Retinal pigment epithelial cell (primary cell): ENCODE measurements around the gene AGPAT3.

ENCODE experiments used
- DNase-seq: peaks from one replicate; pipeline ENCODE4 v3.0.0-alpha.2; 2010; ENCODE audit warnings: low read depth
- H3K4me3 ChIP-seq: 2 replicates; pipeline ENCODE4 v1.5.1; 2011; ENCODE audit warnings: mild to moderate bottlenecking, low read length, control low read depth, moderate library complexity
- TF ChIP-seq, protein P1 (sequence below): conservative IDR thresholded peaks from 2 replicates; pipeline ENCODE4 v1.5.1; 2011; ENCODE audit warnings: low read depth, low read length, control low read depth, inconsistent platforms

Gene AGPAT3

DNA sequence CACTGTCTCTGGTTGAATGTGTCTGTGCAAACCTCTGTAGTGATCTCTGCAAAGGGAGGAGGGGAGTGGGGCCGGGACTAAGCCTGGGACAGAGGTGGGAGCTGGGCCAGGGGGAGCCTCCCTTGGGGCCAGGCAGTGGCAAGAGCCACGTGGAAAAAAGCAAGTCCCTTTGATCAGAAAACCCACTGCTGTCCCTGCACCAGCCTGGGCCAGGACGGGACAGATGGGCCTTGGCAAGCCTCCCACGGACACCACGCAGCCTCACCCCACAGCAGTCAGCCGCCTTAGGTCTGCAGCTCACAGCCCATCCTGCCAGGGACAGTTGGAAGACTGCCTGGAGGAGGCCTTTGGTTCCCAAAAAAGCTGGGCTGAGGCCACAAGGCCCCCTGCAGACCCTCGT, 135.3 kb downstream of the AGPAT3 start:
- DNase-seq, result no peak
- no peak overlapping the region for H3K4me3 ChIP-seq

GRCh38 chr21:44002511-44002910, 137.5 kb downstream of the AGPAT3 start:
- TF ChIP-seq, protein P1, sequence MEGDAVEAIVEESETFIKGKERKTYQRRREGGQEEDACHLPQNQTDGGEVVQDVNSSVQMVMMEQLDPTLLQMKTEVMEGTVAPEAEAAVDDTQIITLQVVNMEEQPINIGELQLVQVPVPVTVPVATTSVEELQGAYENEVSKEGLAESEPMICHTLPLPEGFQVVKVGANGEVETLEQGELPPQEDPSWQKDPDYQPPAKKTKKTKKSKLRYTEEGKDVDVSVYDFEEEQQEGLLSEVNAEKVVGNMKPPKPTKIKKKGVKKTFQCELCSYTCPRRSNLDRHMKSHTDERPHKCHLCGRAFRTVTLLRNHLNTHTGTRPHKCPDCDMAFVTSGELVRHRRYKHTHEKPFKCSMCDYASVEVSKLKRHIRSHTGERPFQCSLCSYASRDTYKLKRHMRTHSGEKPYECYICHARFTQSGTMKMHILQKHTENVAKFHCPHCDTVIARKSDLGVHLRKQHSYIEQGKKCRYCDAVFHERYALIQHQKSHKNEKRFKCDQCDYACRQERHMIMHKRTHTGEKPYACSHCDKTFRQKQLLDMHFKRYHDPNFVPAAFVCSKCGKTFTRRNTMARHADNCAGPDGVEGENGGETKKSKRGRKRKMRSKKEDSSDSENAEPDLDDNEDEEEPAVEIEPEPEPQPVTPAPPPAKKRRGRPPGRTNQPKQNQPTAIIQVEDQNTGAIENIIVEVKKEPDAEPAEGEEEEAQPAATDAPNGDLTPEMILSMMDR, result no peak
- DNase-seq, result no peak
- no peak overlapping the region for H3K4me3 ChIP-seq

More for the DNA sequence above, 135.3 kb downstream of the AGPAT3 start:
- TF ChIP-seq, protein P1, result no peak

DNA sequence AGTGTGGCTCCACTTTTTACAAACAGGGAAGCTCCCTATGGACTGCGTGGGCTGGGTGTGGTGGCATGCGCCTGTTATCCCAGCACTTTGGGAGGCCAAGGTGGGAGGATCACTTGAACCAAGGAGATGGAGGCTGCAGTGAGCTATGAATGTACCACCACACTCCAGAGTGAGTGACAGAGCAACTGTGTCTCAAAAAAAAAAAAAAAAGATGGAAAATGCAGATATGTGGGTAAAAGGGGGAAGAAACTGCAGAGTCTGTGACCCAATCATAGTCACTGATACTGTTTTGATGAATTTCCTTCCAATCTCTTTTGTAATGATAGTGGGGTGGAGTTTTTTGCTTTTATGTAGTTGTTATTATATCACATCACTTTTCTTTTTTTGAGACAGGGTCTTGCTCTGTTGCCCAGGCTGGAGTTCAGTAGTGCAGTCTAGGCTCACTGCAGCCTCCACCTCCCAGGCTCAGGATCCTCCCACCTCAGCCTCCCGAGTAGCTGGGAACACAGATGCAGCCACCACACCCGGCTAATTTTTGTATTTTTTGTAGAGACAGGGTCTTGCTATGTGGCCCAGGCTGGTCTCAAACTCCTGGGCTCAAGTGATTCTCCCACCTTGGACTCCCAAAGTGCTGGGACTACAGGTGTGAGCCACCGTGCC, 138.4 kb downstream of the AGPAT3 start:
- no peak for DNase-seq
- TF ChIP-seq, protein P1, result no peak
- H3K4me3 ChIP-seq, result no peak overlapping the region

DNA sequence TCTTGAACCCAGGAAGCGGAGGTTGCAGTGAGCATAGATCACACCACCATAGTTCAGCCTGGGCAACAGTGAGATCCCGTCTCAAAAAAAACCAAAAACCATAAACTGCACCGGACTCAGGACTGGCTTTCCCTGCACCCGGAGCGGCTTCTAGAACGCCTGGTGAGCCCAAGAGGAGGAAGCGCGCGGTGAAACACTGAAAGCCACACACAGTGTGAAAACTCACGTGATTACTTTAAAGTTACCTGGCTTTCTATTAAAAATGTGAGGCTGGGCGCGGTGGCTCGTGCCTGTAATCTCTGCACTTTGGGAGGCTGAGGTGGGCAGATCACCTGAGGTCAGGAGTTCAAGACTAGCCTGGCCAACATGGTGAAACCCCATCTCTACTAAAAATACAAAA, 140.0 kb downstream of the AGPAT3 start:
- TF ChIP-seq, protein P1, result no peak
- no peak for DNase-seq
- no peak overlapping the region for H3K4me3 ChIP-seq

DNA sequence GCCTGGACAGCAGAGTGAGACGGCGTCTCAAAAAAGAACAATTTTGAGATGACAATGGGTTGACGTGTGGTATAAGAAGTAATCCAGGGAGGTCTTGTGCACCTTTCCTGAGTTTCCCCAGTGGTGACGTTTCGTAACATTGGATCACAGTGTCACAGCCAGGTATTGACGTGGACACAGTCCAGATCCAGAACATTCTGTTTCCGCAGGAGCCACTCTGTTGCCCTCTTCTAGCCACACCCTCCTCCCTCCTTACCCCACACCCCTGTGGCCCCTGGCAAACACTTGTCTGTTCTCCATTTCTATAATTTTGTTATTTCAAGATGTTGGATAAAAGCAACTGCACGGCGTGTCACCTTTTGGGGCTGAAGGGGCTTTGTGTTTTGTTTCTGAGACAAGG, 140.6 kb downstream of the AGPAT3 start:
- DNase-seq, result no peak
- no peak overlapping the region for H3K4me3 ChIP-seq
- TF ChIP-seq, protein P1, result no peak

DNA sequence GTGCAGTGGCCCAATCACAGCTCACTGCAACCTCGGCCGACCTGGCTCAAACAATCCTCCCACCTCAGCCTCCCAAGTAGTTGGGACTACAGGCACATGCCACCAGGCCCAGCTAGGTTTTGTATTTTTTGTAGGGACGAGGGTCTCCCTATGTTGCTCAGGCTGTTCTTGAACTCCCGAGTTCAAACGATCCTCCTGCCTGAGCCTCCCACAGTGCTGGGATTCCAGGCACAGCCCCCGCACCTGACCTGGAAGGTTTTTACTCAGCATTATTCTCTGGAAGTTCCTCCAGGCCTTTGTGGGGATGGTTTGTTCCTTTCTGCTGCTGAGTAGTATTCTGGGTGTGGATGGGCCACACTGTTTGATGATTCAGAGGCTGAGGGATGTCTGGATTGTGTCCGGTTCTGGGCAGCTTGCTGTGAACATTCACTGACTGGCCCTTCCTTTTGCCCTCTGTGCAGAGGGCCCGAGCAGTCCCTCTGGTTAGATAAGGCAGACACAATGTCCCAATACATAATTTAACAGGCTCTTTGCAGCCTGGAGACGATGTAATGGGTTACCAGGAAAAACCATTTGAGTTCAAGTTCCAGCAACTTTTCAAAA, 141.1 kb downstream of the AGPAT3 start:
- DNase-seq, result peak; percentile 49
- TF ChIP-seq, protein P1, result no peak
- no peak overlapping the region for H3K4me3 ChIP-seq

DNA sequence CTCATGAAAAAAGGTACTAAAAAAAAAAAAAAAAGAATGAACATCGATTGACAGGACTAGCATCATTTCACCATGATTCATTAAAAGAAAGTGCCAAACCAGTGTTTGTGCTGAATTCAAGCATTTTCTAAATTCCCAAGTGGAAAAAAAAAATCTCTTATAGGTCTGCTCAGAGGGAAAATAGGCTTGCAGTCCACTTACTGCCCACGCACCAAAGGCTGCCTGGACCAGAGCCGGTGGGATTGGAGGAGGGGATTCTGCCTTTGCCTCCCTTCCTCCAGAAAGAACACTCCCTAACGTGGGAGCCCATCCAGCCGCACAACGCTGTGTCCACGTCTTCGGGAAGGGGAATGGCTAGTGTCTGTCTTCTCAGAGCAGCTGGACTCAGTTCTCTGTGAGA, 141.6 kb downstream of the AGPAT3 start:
- TF ChIP-seq, protein P1, result no peak
- DNase-seq, result no peak
- H3K4me3 ChIP-seq, result no peak overlapping the region
